ENCODE data around the gene PPARA.

GRCh38 chr22:46163557-46163888 lies 13.2 kb downstream of the PPARA start:
- no peak for TF ChIP-seq CTCF (conservative IDR thresholded peaks at IDR 0.05; ENCODE audit: low read length)
- no peak for TF ChIP-seq EZH2phosphoT487 (IDR thresholded peaks at IDR 0.05; ENCODE audit: borderline replicate concordance, low read depth, low read length)
